OCI-LY7 (cell line): ENCODE results near the gene ASMTL. TPM values are rescaled to one million over a fixed set of nuclear protein-coding genes. Genes with fewer than 3 reads are reported as not detected.
"Not testable (repeated sequence)": the region's sequence is repeated elsewhere in the genome, so short reads cannot be mapped to it uniquely, and the experiment has no call there.

Experiments
- BruUV-seq: library from RNA; stranded (reverse); fragments of 400-500 nt; replicated peaks from 2 replicates; lab custom pipeline; 2021; lab: Mats Ljungman, UMichigan
- CTCF ChIA-PET: fragments of 300-600 bp; sonication (Branson Sonifier 250); formaldehyde crosslinking; loops from one replicate; lab custom pipeline; 2022; ENCODE audit warnings: antibody characterized with exemption; ENCODE audit not compliant: unreplicated experiment; lab: Charles Lee
- POLR2A ChIA-PET: fragments of 300-600 bp; sonication (Branson Sonifier 250); formaldehyde crosslinking; loops from one replicate; lab custom pipeline; 2022; ENCODE audit warnings: antibody characterized with exemption; lab: Charles Lee
- DNase-seq: peaks from one replicate; pipeline ENCODE4 v3.0.0-alpha.2; 2015; ENCODE audit warnings: low spot score
- H2AFZ ChIP-seq: fragments of 200-600 bp; sonication (generic), shearing (Covaris generic); 2 replicates; pipeline ENCODE4 v1.6.1; 2014; ENCODE audit warnings: mild to moderate bottlenecking, antibody characterized with exemption, low read length, moderate library complexity
- H3K27ac ChIP-seq: fragments of 200-600 bp; sonication (generic); 2 replicates; pipeline ENCODE4 v1.5.1; 2014; ENCODE audit warnings: mixed run types, low read depth, mild to moderate bottlenecking, moderate library complexity, low read length, inconsistent platforms; ENCODE audit not compliant: poor library complexity, severe bottlenecking
- H3K36me3 ChIP-seq: fragments of 200-600 bp; sonication (generic); 2 replicates; pipeline ENCODE4 v1.6.1; 2014; ENCODE audit warnings: mild to moderate bottlenecking, antibody characterized with exemption, low read length, moderate library complexity, mixed read lengths; ENCODE audit not compliant: insufficient read depth
- H3K4me1 ChIP-seq: fragments of 200-600 bp; sonication (generic); 2 replicates; pipeline ENCODE4 v1.5.1; 2014; ENCODE audit warnings: mild to moderate bottlenecking, low read length; ENCODE audit not compliant: insufficient read depth, poor library complexity, severe bottlenecking
- H3K4me2 ChIP-seq: fragments of 200-600 bp; sonication (generic); 2 replicates; pipeline ENCODE4 v1.6.1; 2014; ENCODE audit warnings: mild to moderate bottlenecking, low read length
- H3K4me3 ChIP-seq: fragments of 200-600 bp; sonication (generic); 2 replicates; pipeline ENCODE4 v1.5.1; 2014; ENCODE audit warnings: mild to moderate bottlenecking, low read depth, low read length; ENCODE audit not compliant: poor library complexity, severe bottlenecking
- H3K79me2 ChIP-seq: fragments of 200-600 bp; sonication (generic); 2 replicates; pipeline ENCODE4 v1.6.1; 2016; ENCODE audit warnings: low read depth, mild to moderate bottlenecking, low read length, moderate library complexity, mixed read lengths; ENCODE audit not compliant: insufficient read depth
- H3K9me2 ChIP-seq: fragments of 200-600 bp; sonication (generic); 2 replicates; pipeline ENCODE4 v1.6.1; 2016; ENCODE audit warnings: mild to moderate bottlenecking, low read length, mixed read lengths; ENCODE audit not compliant: insufficient read depth
- H3K9me3 ChIP-seq: fragments of 200-600 bp; sonication (generic); 2 replicates; pipeline ENCODE4 v1.6.1; 2014; ENCODE audit warnings: mild to moderate bottlenecking, mixed run types, low read length, mixed read lengths
- H4K20me1 ChIP-seq: fragments of 200-600 bp; sonication (generic); 2 replicates; pipeline ENCODE4 v1.6.1; 2014; ENCODE audit warnings: mild to moderate bottlenecking, antibody characterized with exemption, low read length, moderate library complexity, mixed read lengths; ENCODE audit not compliant: insufficient read depth
- CTCF ChIP-seq: fragments of 200-600 bp; sonication (generic); conservative IDR thresholded peaks from 2 replicates; pipeline ENCODE4 v1.5.1; 2014; ENCODE audit warnings: mild to moderate bottlenecking, antibody characterized with exemption, low read length, moderate library complexity, mixed read lengths
- EZH2phosphoT487 ChIP-seq: fragments of 200-600 bp; sonication (generic); IDR thresholded peaks from 2 replicates; pipeline ENCODE4 v1.6.1; 2018; ENCODE audit warnings: low read depth, borderline replicate concordance, mild to moderate bottlenecking, mixed run types, antibody characterized with exemption, low read length, moderate library complexity, mixed read lengths
- intact Hi-C: fragments of 100-400 bp; cut with micrococcal nuclease; formaldehyde crosslinking; loops from one replicate; pipeline ENCODE4 v1.10.0; 2022; ENCODE audit not compliant: unreplicated experiment
- total RNA-seq, 2 experiments: library from RNA; depleted of rRNA in 1 of 2; stranded (reverse); fragments of >200 nt in 1 of 2; shearing (Covaris generic) in 1 of 2; gene quantifications; 2 replicates each; pipeline ENCODE4 v1.2.3, GENCODE V29; 2014 to 2022

ASMTL gene
- total RNA-seq, 2 experiments from 2014 or later, result 17.2 to 37.0 TPM

- Histone ChIP-seq H3K36me3 (peaks cover 72% of the 10 kb centered on the region), H4K20me1 (no peaks in the 10 kb centered on the region), H3K4me3 (peak overlapping the region; percentile 19), H3K9me2 (no peaks in the 10 kb centered on the region), H3K4me2 (peak overlapping the region; percentile 70), H3K79me2 (peaks cover 59% of the 10 kb centered on the region), H3K9me3 (peaks cover 12% of the 10 kb centered on the region; the same call in 1 of the 2 replicates), H2AFZ (no peak overlapping the region), H3K4me1 (peaks cover 94% of the 10 kb centered on the region), H3K27ac (peak overlapping the region; percentile 100)
- intact Hi-C loops, result loop anchor here (5.0 kb wide), 1 partner anchor 53 kb away; the partner anchor contains the start of gene P2RY8
- TF ChIP-seq CTCF, result no peak
- TF ChIP-seq EZH2phosphoT487, result no peak
- CTCF ChIA-PET, result no interaction called here
- peak; percentile 87 for DNase-seq
- POLR2A ChIA-PET, result no interaction called here
- BruUV-seq, result no TSS peak
Measured at GRCh38 chrX:1484638-1485019, 31.9 kb upstream of the ASMTL start.

- no TSS peak for BruUV-seq
- CTCF ChIA-PET, result no interaction called here
- DNase-seq, result peak; percentile 76
- H2AFZ ChIP-seq, result no peak overlapping the region
- peaks cover 97% of the 10 kb centered on the region for H3K4me1 ChIP-seq
- H3K4me3 ChIP-seq, result peak overlapping the region; percentile 30
- peaks cover 61% of the 10 kb centered on the region for H3K79me2 ChIP-seq
- TF ChIP-seq CTCF, result no peak
- TF ChIP-seq EZH2phosphoT487, result no peak
- no peaks in the 10 kb centered on the region for H4K20me1 ChIP-seq
- H3K27ac ChIP-seq, result peak overlapping the region; percentile 100
- H3K36me3 ChIP-seq, result peaks cover 72% of the 10 kb centered on the region
- peak overlapping the region; percentile 70 for H3K4me2 ChIP-seq
- peaks cover 8% of the 10 kb centered on the region; the same call in 1 of the 2 replicates for H3K9me3 ChIP-seq
- intact Hi-C loops, result loop anchor here (5.0 kb wide), 1 partner anchor 53 kb away; the partner anchor contains the start of gene P2RY8
- H3K9me2 ChIP-seq, result no peaks in the 10 kb centered on the region
- POLR2A ChIA-PET, result no interaction called here
Measured at GRCh38 chrX:1483843-1484637, 31.3 kb upstream of the ASMTL start.

- POLR2A ChIA-PET, H2AFZ ChIP-seq, DNase-seq, CTCF ChIA-PET, BruUV-seq, H3K9me3 ChIP-seq, H4K20me1 ChIP-seq, H3K9me2 ChIP-seq: not testable (repeated sequence)
- Histone ChIP-seq H3K4me3 (peak overlapping the region; percentile 54), H3K4me2 (peak overlapping the region; percentile 85), H3K79me2 (peaks cover 65% of the 10 kb centered on the region), H3K4me1 (peaks cover 97% of the 10 kb centered on the region), H3K36me3 (peaks cover 72% of the 10 kb centered on the region), H3K27ac (peak overlapping the region; percentile 100)
- intact Hi-C loops, result loop anchor here (5.0 kb wide), 1 partner anchor 55 kb away; the partner anchor contains the start of gene P2RY8
Measured at GRCh38 chrX:1482530-1482928, 29.8 kb upstream of the ASMTL start.
